Epithelial cell of alveolus of lung (primary cell): ENCODE measurements around the gene NME4. TPM values are rescaled to one million over a fixed set of nuclear protein-coding genes. Genes with fewer than 3 reads are reported as not detected.

Experiments
- total RNA-seq: library from RNA; depleted of rRNA; stranded (reverse); fragments of >200 nt; gene quantifications from 2 replicates; pipeline ENCODE4 v1.2.1, GENCODE V29; 2015

The NME4 gene
- total RNA-seq, result 174 and 184 TPM in 2 replicates

DNA sequence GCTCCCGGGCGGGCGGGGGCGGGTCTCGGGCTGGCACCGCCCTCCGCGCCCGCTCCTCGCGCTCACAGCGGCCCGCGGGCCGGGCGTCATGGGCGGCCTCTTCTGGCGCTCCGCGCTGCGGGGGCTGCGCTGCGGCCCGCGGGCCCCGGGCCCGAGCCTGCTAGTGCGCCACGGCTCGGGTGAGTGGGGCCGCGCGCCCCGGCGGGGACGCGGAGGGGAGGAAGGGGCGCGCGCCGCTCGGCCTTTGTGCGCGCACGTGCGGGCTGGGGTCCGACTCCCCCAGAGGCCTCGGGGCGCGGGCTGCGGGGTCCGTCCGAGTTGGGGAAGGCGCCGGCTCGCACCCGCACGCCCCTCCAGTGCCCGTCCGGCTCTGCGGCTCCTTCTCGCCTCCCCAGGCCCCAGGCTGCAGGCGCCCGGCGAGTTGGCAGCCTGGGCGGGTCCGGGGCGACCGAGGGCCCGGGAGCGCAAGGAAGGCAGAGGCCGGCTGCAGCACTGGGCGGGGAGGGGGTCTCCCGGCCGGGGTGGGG, at the start of gene NME4:
Gene NME4, plus strand, starts transcription at position 65 of the 527 bp plus-strand sequence. Its CDS starts 24 bp downstream, at position 89.

DNA sequence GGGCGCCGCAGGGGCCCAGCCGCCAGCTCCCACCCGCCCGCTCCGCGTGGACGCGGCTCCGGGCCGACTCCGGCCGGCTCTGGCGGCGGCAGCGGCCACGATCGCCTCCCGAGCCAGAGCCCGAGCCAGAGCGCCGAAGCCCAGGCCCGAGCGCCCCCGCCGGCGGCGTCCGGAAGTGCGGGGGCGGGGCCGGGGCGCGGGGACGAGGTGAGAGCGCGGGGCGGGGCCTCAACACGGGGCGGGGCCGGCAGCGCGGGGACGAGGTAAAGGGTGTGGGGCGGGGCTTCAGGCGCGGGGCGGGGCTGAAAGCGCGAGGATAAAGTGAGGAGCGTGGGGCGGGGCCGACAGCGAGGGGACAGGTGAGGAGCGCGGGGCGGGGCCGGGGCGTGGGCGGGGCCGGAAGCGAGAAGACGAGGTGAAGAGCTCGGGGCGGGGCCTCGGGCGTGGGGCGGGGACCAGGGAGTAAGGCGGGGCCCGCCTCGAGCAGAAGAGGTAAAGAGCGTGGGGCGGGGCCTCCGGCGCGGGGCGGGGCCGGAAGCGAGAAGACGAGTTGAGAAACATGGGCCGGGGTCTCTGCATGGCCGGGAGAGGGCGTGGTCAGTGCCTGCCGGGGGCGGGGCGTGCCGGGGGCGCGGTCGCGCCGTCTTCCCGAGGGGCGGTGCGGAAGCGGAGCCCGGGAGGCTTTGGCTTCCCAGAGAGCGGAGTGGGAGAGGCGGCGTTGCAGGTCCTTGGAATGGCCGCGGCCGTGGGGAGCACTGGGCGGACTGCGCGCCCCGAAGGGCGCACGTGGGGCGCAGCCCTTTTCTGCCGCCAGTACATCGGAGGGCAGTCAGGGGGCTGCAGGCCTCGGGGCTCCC, 44.2 kb upstream of the NME4 start, which contains the start of gene AXIN1:
Gene AXIN1, minus strand, starts transcription at position 177 of the 857 bp plus-strand sequence. CDS start 5,698 bp downstream, outside the sequence.

GRCh38 chr16:370443-370842, 26.6 kb upstream of the NME4 start, which contains the start of gene MRPL28:
MRPL28 (minus strand) TSS chr16:370538; CDS start chr16:370218, 320 bp downstream.

DNA sequence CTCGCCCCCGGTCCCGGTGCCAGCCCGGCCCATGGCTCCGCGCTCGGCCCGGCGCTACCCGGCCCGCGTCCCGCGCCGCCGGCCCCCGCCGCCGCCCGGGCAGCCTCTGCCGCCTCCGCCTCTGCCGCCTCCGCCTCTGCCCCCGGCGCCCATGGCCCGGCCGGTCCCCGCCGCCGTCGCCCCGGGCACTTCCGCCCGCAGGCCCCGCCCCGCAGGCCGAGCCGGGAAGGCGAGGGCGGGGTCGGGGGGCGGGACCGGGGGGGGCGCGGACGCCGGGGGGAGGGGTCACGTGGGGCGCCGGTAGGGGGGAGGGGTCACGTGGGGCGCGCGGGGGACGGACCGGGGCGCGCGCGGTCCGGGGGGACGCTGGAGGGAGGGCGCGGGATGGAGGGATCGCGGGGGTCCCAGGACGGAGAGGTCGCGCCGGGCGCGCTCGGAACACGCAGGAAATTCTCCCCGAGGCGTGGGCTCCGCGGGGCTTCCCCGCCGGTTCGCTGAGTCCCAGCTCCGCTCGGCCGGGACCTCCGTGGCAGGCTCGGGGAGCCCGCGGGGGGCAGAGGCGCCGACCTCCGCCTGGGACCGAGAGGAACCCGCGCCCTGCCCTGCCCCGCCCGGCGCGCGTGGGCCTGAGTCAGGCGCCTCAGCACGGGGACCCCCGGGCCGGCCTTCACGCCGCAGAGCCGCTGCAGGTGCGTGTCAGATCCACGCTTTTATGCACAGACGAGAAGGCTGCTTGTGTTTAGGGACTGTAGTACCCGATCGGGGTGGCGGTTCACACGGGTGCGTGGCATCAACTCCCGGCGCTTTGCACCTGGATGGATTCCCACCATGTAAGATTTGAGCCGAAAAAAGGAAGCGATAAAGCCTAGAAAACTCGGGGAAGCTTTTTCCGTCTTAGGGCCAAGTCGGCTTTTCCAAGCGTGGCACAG, 14.9 kb upstream of the NME4 start, which contains the start of gene PGAP6:
Gene PGAP6, minus strand, starts transcription at position 190 of the 929 bp plus-strand sequence. Its CDS starts 157 bp downstream, at position 33.

DNA sequence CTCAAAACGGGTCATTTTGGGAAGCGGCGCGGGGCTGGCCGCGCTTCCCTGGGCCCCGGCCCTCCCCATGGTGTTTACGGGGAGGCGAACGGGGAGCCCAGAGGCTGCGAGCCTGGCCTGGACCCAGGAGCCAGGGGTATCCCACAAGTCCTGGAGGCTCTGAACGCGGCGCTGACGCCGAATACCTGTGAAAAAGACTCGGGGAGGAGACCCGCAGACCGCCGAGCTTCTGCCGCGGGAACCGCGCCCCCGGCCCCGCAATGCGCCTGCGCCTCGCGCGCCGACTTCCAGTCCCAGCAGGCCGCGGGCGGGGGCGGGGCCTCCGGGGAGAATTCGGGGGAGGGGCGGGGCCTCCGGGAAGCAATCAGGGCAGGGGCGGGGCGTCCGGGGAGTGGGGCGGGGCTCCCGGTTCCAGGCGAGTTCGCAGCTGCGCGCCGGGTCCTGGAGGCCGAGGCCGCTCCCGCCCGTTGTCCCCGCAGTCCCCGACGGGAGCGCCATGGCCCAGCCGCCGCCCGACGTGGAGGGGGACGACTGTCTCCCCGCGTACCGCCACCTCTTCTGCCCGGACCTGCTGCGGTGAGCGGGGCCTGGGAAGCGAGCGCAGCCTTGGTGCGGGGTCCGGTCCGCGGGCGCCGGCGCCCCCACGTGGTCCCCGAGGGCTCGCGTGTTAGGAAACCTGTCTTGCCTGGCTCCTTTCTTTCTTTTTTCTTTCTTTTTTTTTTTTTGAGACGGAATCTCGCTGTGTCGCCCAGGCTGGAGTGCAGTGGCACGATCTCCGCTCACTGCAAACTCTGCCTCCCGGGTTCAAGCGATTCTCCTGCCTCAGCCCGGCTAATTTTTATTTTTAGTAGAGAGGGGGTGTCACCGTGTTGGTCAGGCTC, 4.7 kb downstream of the NME4 start, which contains the start of gene DECR2:
Gene DECR2, plus strand, starts transcription at position 418 of the 881 bp plus-strand sequence. Its CDS starts 79 bp downstream, at position 497.

GRCh38 chr16:425082-425718, 28.2 kb downstream of the NME4 start, which contains the start of gene RAB11FIP3:
RAB11FIP3 (plus strand) TSS chr16:425649; CDS start chr16:426007, 358 bp downstream.

Other genes with a start within 250 kb of the NME4 start
- gene HBZ, start 244.6 kb upstream of the NME4 start, total RNA-seq, result not detected in 2 replicates
- gene HBM, start 231.2 kb upstream of the NME4 start, total RNA-seq, result not detected in 2 replicates
- gene HBA2, start 224.3 kb upstream of the NME4 start, total RNA-seq, result 0.91 TPM in 1 of 2 replicates, not detected in the other
- not detected in 2 replicates for gene HBA1, start 220.5 kb upstream of the NME4 start, total RNA-seq
- gene HBQ1, start 216.7 kb upstream of the NME4 start, total RNA-seq, result 2.8 TPM in 1 of 2 replicates, not detected in the other
- gene LUC7L, start 167.8 kb upstream of the NME4 start, total RNA-seq, result 24.6 and 84.8 TPM in 2 replicates
- gene FAM234A, start 162.4 kb upstream of the NME4 start, total RNA-seq, result 120 and 127 TPM in 2 replicates
- 0.13 and 0.88 TPM in 2 replicates for gene RGS11, start 121.3 kb upstream of the NME4 start, total RNA-seq
- gene ARHGDIG, start 116.6 kb upstream of the NME4 start, total RNA-seq, result 0.39 and 0.72 TPM in 2 replicates
- 0.72 TPM in 1 of 2 replicates, not detected in the other for gene PDIA2, start 114.0 kb upstream of the NME4 start, total RNA-seq
- 17.7 and 20.2 TPM in 2 replicates for gene AXIN1, start 44.5 kb upstream of the NME4 start, total RNA-seq
- gene MRPL28, start 26.7 kb upstream of the NME4 start, total RNA-seq, result 179 and 184 TPM in 2 replicates
- 53.6 and 64.8 TPM in 2 replicates for gene PGAP6, start 15.2 kb upstream of the NME4 start, total RNA-seq
- 12.3 and 14.3 TPM in 2 replicates for gene DECR2, start 4.7 kb downstream of the NME4 start, total RNA-seq
- 14.5 and 18.5 TPM in 2 replicates for gene RAB11FIP3, start 28.4 kb downstream of the NME4 start, total RNA-seq
- 37.4 and 47.7 TPM in 2 replicates for gene CAPN15, start 130.5 kb downstream of the NME4 start, total RNA-seq
- not detected in 2 replicates for gene PRR35, start 163.2 kb downstream of the NME4 start, total RNA-seq
- 2.2 and 13.1 TPM in 2 replicates for gene NHLRC4, start 169.8 kb downstream of the NME4 start, total RNA-seq
- 38.7 and 40.2 TPM in 2 replicates for gene PIGQ, start 172.8 kb downstream of the NME4 start, total RNA-seq
- 14.5 and 15.1 TPM in 2 replicates for gene RAB40C, start 192.9 kb downstream of the NME4 start, total RNA-seq
- gene WFIKKN1, start 233.8 kb downstream of the NME4 start, total RNA-seq, result 0.13 and 2.6 TPM in 2 replicates
- gene METTL26, start 239.1 kb downstream of the NME4 start, total RNA-seq, result 169 and 173 TPM in 2 replicates
- 10.8 and 20.2 TPM in 2 replicates for gene MCRIP2, start 244.6 kb downstream of the NME4 start, total RNA-seq